Trophoblast cell (in vitro differentiated cells and primary cell): ENCODE results near the gene MALRD1.

Experiments
- DNase-seq, 2 donors: peaks; one replicate each; pipeline ENCODE4 v3.0.0-alpha.2; 2016
- H2AFZ ChIP-seq: 2 replicates; pipeline ENCODE4 v1.6.1; 2013; ENCODE audit warnings: low read length, moderate library complexity, mild to moderate bottlenecking; ENCODE audit not compliant: insufficient read depth, poor library complexity
- H2AK5ac ChIP-seq: 2 replicates; pipeline ENCODE4 v1.6.1; 2013; ENCODE audit warnings: mild to moderate bottlenecking, low read length
- H2BK120ac ChIP-seq: 2 replicates; pipeline ENCODE4 v1.6.1; 2013; ENCODE audit warnings: low read length, mild to moderate bottlenecking, moderate library complexity; ENCODE audit not compliant: insufficient read depth, poor library complexity
- H2BK12ac ChIP-seq: 2 replicates; pipeline ENCODE4 v1.6.1; 2013; ENCODE audit warnings: mild to moderate bottlenecking, low read length, moderate library complexity
- H2BK5ac ChIP-seq: 2 replicates; pipeline ENCODE4 v1.6.1; 2013; ENCODE audit warnings: low read length, low read depth, moderate library complexity, mild to moderate bottlenecking; ENCODE audit not compliant: poor library complexity
- H3K14ac ChIP-seq: 2 replicates; pipeline ENCODE4 v1.6.1; 2013; ENCODE audit warnings: mild to moderate bottlenecking, low read length
- H3K18ac ChIP-seq: 2 replicates; pipeline ENCODE4 v1.6.1; 2013; ENCODE audit warnings: mild to moderate bottlenecking, low read length
- H3K23ac ChIP-seq: 2 replicates; pipeline ENCODE4 v1.6.1; 2013; ENCODE audit warnings: low read length
- H3K27ac ChIP-seq: 2 replicates; pipeline ENCODE4 v1.5.1; 2013; ENCODE audit warnings: low read depth, mild to moderate bottlenecking, inconsistent platforms, low read length, moderate library complexity
- H3K27me3 ChIP-seq: 2 replicates; pipeline ENCODE4 v1.6.1; 2013; ENCODE audit warnings: inconsistent platforms, mild to moderate bottlenecking, low read length, moderate library complexity; ENCODE audit not compliant: insufficient read depth
- H3K36me3 ChIP-seq, 2 experiments: 1 replicate in 1 of 2; 2 replicates in 1 of 2; pipeline ENCODE4 v1.6.1; 2013; ENCODE audit warnings: low read length in 2 of 2, mild to moderate bottlenecking in 2 of 2, moderate library complexity in 1 of 2; ENCODE audit not compliant: insufficient read depth in 2 of 2, control insufficient read depth in 1 of 2
- H3K4ac ChIP-seq: 2 replicates; pipeline ENCODE4 v1.6.1; 2013; ENCODE audit warnings: low read depth, mild to moderate bottlenecking, low read length, moderate library complexity
- H3K4me1 ChIP-seq, 2 experiments: 1 replicate in 1 of 2; 2 replicates in 1 of 2; pipeline ENCODE4 v1.6.1; 2013; ENCODE audit warnings: low read length in 2 of 2, mild to moderate bottlenecking in 2 of 2, moderate library complexity in 1 of 2; ENCODE audit not compliant: insufficient read depth in 2 of 2, control insufficient read depth in 1 of 2
- H3K4me2 ChIP-seq: 2 replicates; pipeline ENCODE4 v1.6.1; 2013; ENCODE audit warnings: inconsistent platforms, mild to moderate bottlenecking, low read length, moderate library complexity
- H3K4me3 ChIP-seq: 2 replicates; pipeline ENCODE4 v1.5.1; 2013; ENCODE audit warnings: mild to moderate bottlenecking, low read depth, low read length, inconsistent platforms
- H3K79me1 ChIP-seq: one replicate; pipeline ENCODE4 v1.6.1; 2013; ENCODE audit warnings: low read length
- H3K79me2 ChIP-seq: 2 replicates; pipeline ENCODE4 v1.6.1; 2013; ENCODE audit warnings: low read length, mild to moderate bottlenecking; ENCODE audit not compliant: control insufficient read depth, insufficient read depth, poor library complexity
- H3K9ac ChIP-seq: 2 replicates; pipeline ENCODE4 v1.6.1; 2013; ENCODE audit warnings: mild to moderate bottlenecking, low read length
- H3K9me3 ChIP-seq: 2 replicates; pipeline ENCODE4 v1.6.1; 2013; ENCODE audit warnings: low read depth, mild to moderate bottlenecking, control low read depth, inconsistent platforms, low read length; ENCODE audit not compliant: insufficient read depth
- H4K12ac ChIP-seq: 2 replicates; pipeline ENCODE4 v1.6.1; 2013; ENCODE audit warnings: low read depth, mild to moderate bottlenecking, low read length, moderate library complexity
- H4K8ac ChIP-seq: 2 replicates; pipeline ENCODE4 v1.6.1; 2013; ENCODE audit warnings: low read depth, mild to moderate bottlenecking, low read length, moderate library complexity
- H4K91ac ChIP-seq: one replicate; pipeline ENCODE4 v1.6.1; 2013; ENCODE audit warnings: low read depth, mild to moderate bottlenecking, low read length, moderate library complexity
- WGBS: extraction: QIAGEN DNeasy Blood & Tissue Kit; methylation state at CpG from one replicate; pipeline ENCODE4 v1.1.7; 2013; ENCODE audit warnings: missing lambda C conversion rate; ENCODE audit not compliant: insufficient read length, insufficient coverage; ENCODE audit errors: extremely low coverage; 5-methylcytosine and 5-hydroxymethylcytosine counted together

The MALRD1 gene

GRCh38 chr10:19169041-19169440 is 120.4 kb downstream of the MALRD1 start:
- Histone ChIP-seq H3K4me2 (no peak overlapping the region), H3K18ac (no peak overlapping the region), H4K8ac (no peak overlapping the region), H3K36me3 (no peaks in the 10 kb centered on the region), H2BK5ac (no peak overlapping the region), H4K91ac (no peak overlapping the region), H3K14ac (no peak overlapping the region), H3K27ac (no peak overlapping the region), H3K4me3 (no peak overlapping the region), H3K27me3 (no peaks in the 10 kb centered on the region), H2AFZ (no peak overlapping the region), H3K9ac (no peak overlapping the region), H3K23ac (no peak overlapping the region), H2BK120ac (no peak overlapping the region), H3K79me2 (no peaks in the 10 kb centered on the region), H2BK12ac (no peak overlapping the region), H4K12ac (no peak overlapping the region), H2AK5ac (no peak overlapping the region), H3K4me1 (no peaks in the 10 kb centered on the region), H3K79me1 (no peaks in the 10 kb centered on the region), H3K4ac (no peak overlapping the region), H3K9me3 (no peaks in the 10 kb centered on the region)
- DNase-seq, result no peak
- no CpG with 5 or more reads among the region's 2 CpGs for WGBS

GRCh38 chr10:19169684-19170083 is 121.1 kb downstream of the MALRD1 start:
- H2BK12ac ChIP-seq, result no peak overlapping the region
- no peak overlapping the region for H3K18ac ChIP-seq

GRCh38 chr10:19178675-19179074 is 130.1 kb downstream of the MALRD1 start:
- no peaks in the 10 kb centered on the region for H3K27me3 ChIP-seq
- no peak overlapping the region for H3K9ac ChIP-seq
- H3K4me1 ChIP-seq, result no peaks in the 10 kb centered on the region
- no peaks in the 10 kb centered on the region for H3K79me2 ChIP-seq
- no peak overlapping the region for H4K12ac ChIP-seq
- DNase-seq, result no peak
- no peak overlapping the region for H3K4ac ChIP-seq
- no CpG with 5 or more reads among the region's 8 CpGs for WGBS
- no peak overlapping the region for H4K91ac ChIP-seq
- no peak overlapping the region for H3K4me2 ChIP-seq
- no peak overlapping the region for H3K4me3 ChIP-seq
- H3K36me3 ChIP-seq, result no peaks in the 10 kb centered on the region
- H4K8ac ChIP-seq, result no peak overlapping the region
- no peak overlapping the region for H2BK12ac ChIP-seq
- H2AFZ ChIP-seq, result no peak overlapping the region
- H3K14ac ChIP-seq, result no peak overlapping the region
- no peaks in the 10 kb centered on the region for H3K79me1 ChIP-seq
- no peak overlapping the region for H2BK5ac ChIP-seq
- H2BK120ac ChIP-seq, result no peak overlapping the region
- H2AK5ac ChIP-seq, result no peak overlapping the region
- H3K27ac ChIP-seq, result no peak overlapping the region
- H3K23ac ChIP-seq, result no peak overlapping the region
- no peak overlapping the region for H3K18ac ChIP-seq
- H3K9me3 ChIP-seq, result no peaks in the 10 kb centered on the region

More at GRCh38 chr10:19169684-19170083, 121.1 kb downstream of the MALRD1 start:
- Histone ChIP-seq H4K8ac (no peak overlapping the region), H4K12ac (no peak overlapping the region), H3K79me1 (no peaks in the 10 kb centered on the region), H3K9me3 (no peaks in the 10 kb centered on the region), H4K91ac (no peak overlapping the region), H3K4me1 (no peaks in the 10 kb centered on the region), H3K27me3 (no peaks in the 10 kb centered on the region), H3K27ac (no peak overlapping the region), H3K4ac (no peak overlapping the region), H2AK5ac (no peak overlapping the region), H3K79me2 (no peaks in the 10 kb centered on the region), H3K36me3 (no peaks in the 10 kb centered on the region), H3K14ac (no peak overlapping the region), H3K4me3 (no peak overlapping the region), H2BK120ac (no peak overlapping the region), H2AFZ (no peak overlapping the region), H3K4me2 (no peak overlapping the region), H3K9ac (no peak overlapping the region), H2BK5ac (no peak overlapping the region), H3K23ac (no peak overlapping the region)
- no CpG with 5 or more reads among the region's 2 CpGs for WGBS
- DNase-seq, result no peak

GRCh38 chr10:19184891-19185290 is 136.3 kb downstream of the MALRD1 start:
- Histone ChIP-seq H3K4me1 (no peaks in the 10 kb centered on the region), H3K23ac (no peak overlapping the region), H3K79me1 (no peaks in the 10 kb centered on the region), H3K9me3 (no peaks in the 10 kb centered on the region), H3K4me2 (no peak overlapping the region), H3K79me2 (no peaks in the 10 kb centered on the region), H3K18ac (no peak overlapping the region), H3K4me3 (no peak overlapping the region), H2BK5ac (no peak overlapping the region), H3K14ac (no peak overlapping the region), H2AFZ (no peak overlapping the region), H4K91ac (no peak overlapping the region), H2BK120ac (no peak overlapping the region), H3K9ac (no peak overlapping the region), H3K27ac (no peak overlapping the region), H4K12ac (no peak overlapping the region), H2BK12ac (no peak overlapping the region), H4K8ac (no peak overlapping the region), H3K4ac (no peak overlapping the region), H2AK5ac (no peak overlapping the region), H3K36me3 (no peaks in the 10 kb centered on the region), H3K27me3 (no peaks in the 10 kb centered on the region)
- WGBS, result no CpG with 5 or more reads among the region's 2 CpGs
- no peak for DNase-seq
